ENCODE results near the gene NIPBL.
"Not testable (repeated sequence)": the region's sequence is repeated elsewhere in the genome, so short reads cannot be mapped to it uniquely, and the experiment has no call there.

NIPBL gene

GRCh38 chr5:36917358-36917757 lies 40.8 kb downstream of the NIPBL start:
- ATAC-seq (ENCODE audit: insufficient read depth, low read depth); H3K4me2 ChIP-seq (ENCODE audit: insufficient read depth, low read length): not testable (repeated sequence)

GRCh38 chr5:36919238-36919637 lies 42.7 kb downstream of the NIPBL start:
- Histone ChIP-seq H4K20me1 (ENCODE audit: insufficient read depth, low read length) (peaks cover 52% of the 10 kb centered on the region), H3K9me3 (ENCODE audit: insufficient read depth, low read length, severe bottlenecking) (no peaks in the 10 kb centered on the region), H3K4me1 (ENCODE audit: insufficient read depth, low read length) (no peaks in the 10 kb centered on the region), H3K9ac (ENCODE audit: low read depth, low read length) (no peak overlapping the region), H3K27ac (ENCODE audit: low read length) (no peak overlapping the region), H3K4me3 (ENCODE audit: low read depth in 1 of 2, low read length in 2 of 2) (no peak overlapping the region), H3K27me3 (ENCODE audit: insufficient read depth, low read length, poor library complexity) (no peaks in the 10 kb centered on the region), H2AFZ (ENCODE audit: low read depth, low read length) (no peak overlapping the region), H3K36me3 (ENCODE audit: insufficient read depth, low read length) (no peaks in the 10 kb centered on the region), H3K79me2 (ENCODE audit: insufficient read depth, low read length) (peaks cover 91% of the 10 kb centered on the region), H3K4me2 (ENCODE audit: insufficient read depth, low read length) (no peak overlapping the region)
- ATAC-seq (ENCODE audit: insufficient read depth, low read depth) (no peak), DNase-seq (no peak)
- TF ChIP-seq CTCF (IDR thresholded peaks at IDR 0.05; ENCODE audit: borderline replicate concordance, extremely low read depth, low read length, poor library complexity, severe bottlenecking) (no peak), EZH2 (IDR thresholded peaks at IDR 0.05; ENCODE audit: borderline replicate concordance, low read depth, low read length, severe bottlenecking) (no peak)

More at GRCh38 chr5:36917358-36917757, 40.8 kb downstream of the NIPBL start:
- H3K9ac ChIP-seq (ENCODE audit: low read depth, low read length); H2AFZ ChIP-seq (ENCODE audit: low read depth, low read length); H3K27ac ChIP-seq (ENCODE audit: low read length); H3K4me1 ChIP-seq (ENCODE audit: insufficient read depth, low read length); DNase-seq; H3K9me3 ChIP-seq (ENCODE audit: insufficient read depth, low read length, severe bottlenecking); H3K27me3 ChIP-seq (ENCODE audit: insufficient read depth, low read length, poor library complexity); H3K36me3 ChIP-seq (ENCODE audit: insufficient read depth, low read length); H3K4me3 ChIP-seq (ENCODE audit: low read depth in 1 of 2, low read length in 2 of 2): not testable (repeated sequence)
- peaks cover 54% of the 10 kb centered on the region for H4K20me1 ChIP-seq (ENCODE audit: insufficient read depth, low read length)
- peaks cover 91% of the 10 kb centered on the region for H3K79me2 ChIP-seq (ENCODE audit: insufficient read depth, low read length)

- Histone ChIP-seq H3K79me2 (ENCODE audit: insufficient read depth, low read length) (peaks cover 91% of the 10 kb centered on the region), H3K4me1 (ENCODE audit: insufficient read depth, low read length) (no peaks in the 10 kb centered on the region), H3K9me3 (ENCODE audit: insufficient read depth, low read length, severe bottlenecking) (no peaks in the 10 kb centered on the region), H3K27ac (ENCODE audit: low read length) (no peak overlapping the region), H3K4me3 (ENCODE audit: low read depth in 1 of 2, low read length in 2 of 2) (no peak overlapping the region), H3K36me3 (ENCODE audit: insufficient read depth, low read length) (no peaks in the 10 kb centered on the region), H4K20me1 (ENCODE audit: insufficient read depth, low read length) (peaks cover 51% of the 10 kb centered on the region), H3K27me3 (ENCODE audit: insufficient read depth, low read length, poor library complexity) (no peaks in the 10 kb centered on the region), H2AFZ (ENCODE audit: low read depth, low read length) (no peak overlapping the region), H3K4me2 (ENCODE audit: insufficient read depth, low read length) (no peak overlapping the region), H3K9ac (ENCODE audit: low read depth, low read length) (no peak overlapping the region)
- no peak for TF ChIP-seq EZH2 (IDR thresholded peaks at IDR 0.05; ENCODE audit: borderline replicate concordance, low read depth, low read length, severe bottlenecking)
- TF ChIP-seq CTCF (IDR thresholded peaks at IDR 0.05; ENCODE audit: borderline replicate concordance, extremely low read depth, low read length, poor library complexity, severe bottlenecking), result no peak
- no peak for DNase-seq
- ATAC-seq (ENCODE audit: insufficient read depth, low read depth), result no peak
Measured at GRCh38 chr5:36919650-36920049, 43.1 kb downstream of the NIPBL start.

- Histone ChIP-seq H3K4me1 (ENCODE audit: insufficient read depth, low read length) (0 out of 2 replicates have a peak, but pooled peaks cover 4% of the 10 kb centered on the region), H3K9me3 (ENCODE audit: insufficient read depth, low read length, severe bottlenecking) (no peaks in the 10 kb centered on the region), H3K27me3 (ENCODE audit: insufficient read depth, low read length, poor library complexity) (no peaks in the 10 kb centered on the region), H3K4me2 (ENCODE audit: insufficient read depth, low read length) (no peak overlapping the region), H2AFZ (ENCODE audit: low read depth, low read length) (no peak overlapping the region), H3K27ac (ENCODE audit: low read length) (no peak overlapping the region), H3K79me2 (ENCODE audit: insufficient read depth, low read length) (peaks cover 100% of the 10 kb centered on the region), H3K9ac (ENCODE audit: low read depth, low read length) (no peak overlapping the region), H4K20me1 (ENCODE audit: insufficient read depth, low read length) (peaks cover 69% of the 10 kb centered on the region), H3K36me3 (ENCODE audit: insufficient read depth, low read length) (no peaks in the 10 kb centered on the region), H3K4me3 (ENCODE audit: low read depth in 1 of 2, low read length in 2 of 2) (no peak overlapping the region)
- DNase-seq, result no peak
- no peak for ATAC-seq (ENCODE audit: insufficient read depth, low read depth)
- TF ChIP-seq CTCF (IDR thresholded peaks at IDR 0.05; ENCODE audit: borderline replicate concordance, extremely low read depth, low read length, poor library complexity, severe bottlenecking) (no peak), EZH2 (IDR thresholded peaks at IDR 0.05; ENCODE audit: borderline replicate concordance, low read depth, low read length, severe bottlenecking) (no peak)
Measured at GRCh38 chr5:36928947-36929346, 52.4 kb downstream of the NIPBL start.
